Small intestine (tissue), 7 donors: Measurements from ENCODE around the gene STAT2. TPM values are rescaled to one million over a fixed set of nuclear protein-coding genes. Genes with fewer than 3 reads are reported as not detected.

Source experiments
- DNase-seq, 2 donors: peaks; one replicate each; pipeline versions ENCODE4 v3.0.0 to v3.0.0-alpha.2; 2013
- FAIRE-seq: peaks from 2 replicates; lab custom pipeline; 2012; peaks lifted over from hg19 to GRCh38; lab: Jason Lieb, UNC
- H3K27ac ChIP-seq, 3 donors: one replicate each; pipeline ENCODE4 v1.5.1; 2013; ENCODE audit warnings: low read length in 2 of 3, mild to moderate bottlenecking in 2 of 3, control low read depth in 1 of 3, inconsistent platforms in 1 of 3, low read depth in 1 of 3, moderate library complexity in 1 of 3
- H3K27me3 ChIP-seq, 3 donors: one replicate each; pipeline ENCODE4 v1.6.1; 2013; ENCODE audit warnings: low read length in 3 of 3, inconsistent platforms in 1 of 3; ENCODE audit not compliant: control insufficient read depth in 3 of 3, insufficient read depth in 3 of 3
- H3K36me3 ChIP-seq, 3 donors: one replicate each; pipeline ENCODE4 v1.6.1; 2013; ENCODE audit warnings: low read length in 3 of 3, inconsistent platforms in 1 of 3, low read depth in 1 of 3, mild to moderate bottlenecking in 1 of 3, moderate library complexity in 1 of 3; ENCODE audit not compliant: control insufficient read depth in 3 of 3, insufficient read depth in 2 of 3
- H3K4me1 ChIP-seq, 3 donors: one replicate each; pipeline ENCODE4 v1.6.1; 2013; ENCODE audit warnings: low read length in 2 of 3, inconsistent platforms in 1 of 3, low read depth in 1 of 3, mild to moderate bottlenecking in 1 of 3, moderate library complexity in 1 of 3; ENCODE audit not compliant: control insufficient read depth in 3 of 3, insufficient read depth in 2 of 3
- H3K4me3 ChIP-seq, 3 donors: one replicate each; pipeline ENCODE4 v1.5.1; 2013; ENCODE audit warnings: low read length in 3 of 3, control low read depth in 1 of 3, inconsistent platforms in 1 of 3, low read depth in 1 of 3, mild to moderate bottlenecking in 1 of 3, moderate library complexity in 1 of 3
- H3K9me3 ChIP-seq, 2 donors: one replicate each; pipeline ENCODE4 v1.6.1; 2013; ENCODE audit warnings: low read depth in 1 of 2, low read length in 1 of 2; ENCODE audit not compliant: control insufficient read depth in 2 of 2, insufficient read depth in 1 of 2
- WGBS, 3 donors: extraction: QIAGEN DNeasy Blood & Tissue Kit; methylation state at CpG; one replicate each; pipeline ENCODE4 v1.1.7; 2013; 5-methylcytosine and 5-hydroxymethylcytosine counted together
- polyA plus RNA-seq, 4 donors: library from polyadenylated mRNA; stranded (reverse) in 3 of 4; unstranded in 1 of 4; fragments of 200-250 nt in 3 of 4; fragments of 120-200 nt in 1 of 4; gene quantifications; one replicate each; pipeline versions ENCODE4 v1.2.1 to v1.2.3, GENCODE V29; 2013
- donor health status: healthy with polysubstance abuse.
- donor health status: control.
- donor health status: control.
- donor health status: Bipolar disorder and iron deficiency.
- donor health status: healthy.

Gene STAT2
- polyA plus RNA-seq, 4 donors: 28.9 to 120 (median 42.7) TPM

DNA sequence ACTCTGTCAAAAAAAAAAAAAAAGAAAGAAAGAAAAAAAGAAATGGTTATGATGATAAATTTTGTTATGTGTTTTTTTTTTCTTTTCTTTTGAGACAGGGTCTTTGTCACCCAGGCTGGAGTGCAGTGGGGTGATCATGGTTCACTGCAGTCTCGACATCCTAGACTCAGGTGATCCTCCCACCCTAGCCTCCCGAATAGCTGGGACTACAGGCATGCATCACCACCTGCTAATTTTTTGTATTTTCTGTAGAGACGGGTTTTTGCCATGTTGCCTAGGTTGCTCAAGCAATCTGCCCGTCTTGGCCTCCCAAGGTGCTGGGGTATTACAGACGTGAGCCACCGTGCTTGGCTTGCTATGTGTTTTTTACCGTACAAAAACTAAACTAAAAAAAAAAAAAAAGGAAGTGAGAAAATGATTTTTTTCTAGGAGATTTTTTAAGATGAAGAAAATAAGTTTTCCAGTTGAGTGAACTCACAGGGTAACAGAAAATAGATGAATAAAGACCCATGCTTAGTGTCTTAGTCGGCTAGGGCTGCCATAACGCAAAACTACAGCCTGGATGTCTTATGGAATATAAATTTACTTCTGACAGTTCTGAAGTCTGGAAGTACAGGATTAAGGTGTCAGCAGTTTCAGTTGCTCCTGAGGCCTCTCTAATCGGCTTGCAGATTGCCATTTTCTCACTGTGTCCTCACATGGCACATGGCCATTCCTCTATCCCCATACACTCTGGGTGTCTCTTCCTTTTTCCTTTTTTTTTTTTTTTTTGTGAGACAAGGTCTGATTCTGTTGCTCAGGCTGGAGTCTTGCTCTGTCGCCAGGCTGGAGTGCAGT lies 15.9 kb upstream of the STAT2 start:
- Histone ChIP-seq H3K36me3 (no peaks in the 10 kb centered on the region), H3K27ac (peak overlapping the region in 1 of 3 donors; percentile 70), H3K4me3 (no peak overlapping the region), H3K27me3 (no peaks in the 10 kb centered on the region), H3K4me1 (peaks cover 0 to 9% (median 0%) of the 10 kb centered on the region in 3 donors), H3K9me3 (no peaks in the 10 kb centered on the region)
- 74 to 88% (median 82%) methylated on average over 11 of the region's 11 CpGs for WGBS, 3 donors
- FAIRE-seq (no peak), DNase-seq (no peak)

DNA sequence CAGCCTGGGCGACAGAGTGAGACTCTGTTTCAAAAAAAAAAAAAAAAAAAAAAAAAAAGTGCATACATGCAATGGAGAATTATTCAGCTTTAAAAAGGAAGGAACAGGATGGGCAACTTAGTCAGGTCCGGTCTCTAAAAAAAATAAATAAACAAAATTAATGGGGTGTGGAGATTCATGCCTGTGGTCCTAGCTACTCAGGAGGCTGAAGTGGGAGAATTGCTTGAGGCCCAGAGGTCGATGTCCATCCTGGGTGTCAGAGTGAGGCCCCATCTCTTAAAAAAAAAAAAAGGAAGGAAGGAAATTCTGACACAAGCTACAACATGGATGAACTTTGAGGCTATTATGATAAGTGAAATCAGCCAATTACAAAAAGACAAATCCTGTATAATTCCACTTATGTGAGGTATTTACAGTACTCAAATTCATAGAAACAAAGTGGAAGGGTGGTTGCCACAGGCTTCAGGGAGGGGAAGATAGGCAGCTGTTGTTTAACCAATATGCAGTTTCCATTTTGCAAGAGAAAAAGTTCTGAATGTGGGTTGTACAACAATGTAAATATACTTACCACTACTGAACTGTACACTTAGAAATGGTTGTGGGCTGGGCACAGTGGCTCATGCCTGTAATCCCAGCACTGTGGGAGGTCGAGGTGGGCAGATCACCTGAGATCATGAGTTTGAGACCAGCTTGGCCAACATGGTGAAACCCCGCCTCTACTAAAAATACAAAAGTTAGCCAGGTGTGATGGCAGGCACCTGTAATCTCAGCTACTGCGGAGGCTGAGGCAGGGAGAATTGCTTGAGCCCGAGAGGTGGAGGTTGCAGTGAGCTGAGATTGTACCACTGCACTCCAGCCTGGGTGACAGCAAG lies 15.1 kb upstream of the STAT2 start:
- Histone ChIP-seq H3K4me3 (no peak overlapping the region), H3K27me3 (no peaks in the 10 kb centered on the region), H3K9me3 (no peaks in the 10 kb centered on the region), H3K27ac (peak overlapping the region in 1 of 3 donors; percentile 70), H3K36me3 (no peaks in the 10 kb centered on the region), H3K4me1 (peaks cover 0 to 9% (median 0%) of the 10 kb centered on the region in 3 donors)
- 68 to 73% (median 72%) methylated on average over 7 of the region's 7 CpGs for WGBS, 3 donors
- peak in 1 of 2 donors; percentile 69 for DNase-seq
- FAIRE-seq: no peak

DNA sequence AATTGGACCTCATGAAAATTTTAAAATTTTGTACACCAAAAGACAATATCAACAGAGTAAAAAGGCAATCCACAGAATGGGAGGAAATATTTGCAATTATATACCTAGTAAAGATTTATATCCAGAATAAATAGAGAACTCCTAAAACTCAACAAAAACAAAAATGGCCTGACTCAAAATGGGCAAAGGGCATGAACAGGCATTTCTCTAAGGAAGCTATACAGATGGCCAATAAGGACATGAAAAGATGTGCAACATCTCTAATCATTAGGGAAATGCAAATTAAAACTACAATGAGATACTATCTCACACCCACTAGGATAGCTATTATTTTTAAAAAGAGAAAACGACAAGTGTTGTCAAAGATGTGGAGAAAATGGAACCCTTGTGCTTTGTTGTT lies 13.6 kb upstream of the STAT2 start:
- no peak overlapping the region for H3K4me3 ChIP-seq
- no peak overlapping the region for H3K27ac ChIP-seq
- no peaks in the 10 kb centered on the region for H3K36me3 ChIP-seq
- H3K4me1 ChIP-seq: peaks cover 0 to 9% (median 0%) of the 10 kb centered on the region in 3 donors
- FAIRE-seq (no peak), DNase-seq (no peak)
- no peaks in the 10 kb centered on the region for H3K27me3 ChIP-seq
- WGBS, 3 donors: 96 to 100% (median 99%) methylated on average over 1 of the region's 1 CpG
- no peaks in the 10 kb centered on the region for H3K9me3 ChIP-seq

DNA sequence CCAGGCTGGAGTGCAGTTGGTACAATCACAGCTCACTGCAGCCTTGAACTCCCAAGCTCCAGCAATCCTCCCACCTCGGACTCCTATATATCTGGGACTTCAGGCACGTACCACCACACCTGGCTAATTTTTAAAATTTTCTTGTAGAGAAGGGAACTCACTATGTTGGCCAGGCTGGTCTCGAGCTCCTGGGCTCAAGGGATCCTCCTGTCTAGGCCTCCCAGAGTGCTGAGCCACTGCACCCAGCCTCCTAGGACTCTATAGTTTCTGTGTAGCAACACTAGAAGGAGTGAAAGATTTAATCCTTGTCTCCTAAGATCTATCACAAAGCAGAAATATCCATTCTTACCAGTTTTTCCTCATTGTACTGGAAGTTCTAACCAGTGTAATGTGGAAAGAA lies 7.0 kb upstream of the STAT2 start:
- Histone ChIP-seq H3K9me3 (no peaks in the 10 kb centered on the region), H3K36me3 (no peaks in the 10 kb centered on the region), H3K27me3 (no peaks in the 10 kb centered on the region), H3K4me3 (no peak overlapping the region), H3K4me1 (no peaks in the 10 kb centered on the region), H3K27ac (no peak overlapping the region)
- 78 to 90% (median 82%) methylated on average over 3 of the region's 3 CpGs for WGBS, 3 donors
- DNase-seq (no peak), FAIRE-seq (no peak)

DNA sequence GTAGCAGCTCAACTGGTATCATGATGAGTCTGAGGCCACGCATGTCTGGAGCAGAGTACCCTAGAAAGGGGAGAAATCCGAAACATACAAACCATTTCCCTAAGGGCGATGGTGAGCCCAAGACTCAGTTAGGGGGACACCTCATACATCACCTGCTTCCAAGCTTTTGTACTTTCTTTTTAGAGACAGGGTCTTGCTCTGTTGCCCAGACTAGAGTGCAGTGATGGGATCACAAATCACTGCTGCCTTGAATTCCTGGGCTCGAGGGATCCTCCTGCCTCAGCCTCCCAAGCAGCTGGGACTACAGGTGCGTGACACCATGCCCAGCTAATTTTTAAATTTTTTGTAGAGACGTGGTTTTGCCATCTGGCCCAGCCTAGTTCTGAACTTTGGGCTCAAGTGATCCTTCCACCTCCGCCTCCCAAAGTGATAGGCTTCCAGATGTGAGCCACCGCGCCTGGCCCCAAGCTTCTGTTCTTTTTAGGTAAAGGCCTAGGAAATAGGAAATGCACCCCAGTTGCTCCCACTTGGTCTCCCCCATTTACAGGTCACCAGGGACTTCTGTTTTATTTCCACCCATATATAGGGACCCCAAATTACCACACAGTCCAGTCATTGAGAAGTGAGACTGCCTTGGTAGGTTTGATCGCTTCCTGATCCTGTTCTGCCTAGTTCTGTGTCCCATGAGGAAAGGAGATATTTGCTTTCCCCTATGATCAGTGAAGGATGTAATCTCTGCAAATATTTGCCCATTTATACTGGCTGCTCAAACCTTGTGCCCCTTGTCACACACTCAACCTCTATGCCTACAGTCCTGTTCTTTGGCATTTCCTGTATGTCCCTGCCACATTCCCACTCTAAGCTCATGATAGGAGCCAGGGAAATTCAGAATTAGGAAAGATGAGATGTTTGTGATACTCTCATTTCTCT lies 2.5 kb upstream of the STAT2 start, which contains the start of gene APOF:
APOF (minus strand) TSS at position 728 of the 930 bp plus-strand sequence; CDS start at position 616, 112 bp downstream.
- FAIRE-seq: no peak
- no peak for DNase-seq
- no peak within 1 kb of the TSS for H3K27ac ChIP-seq
- WGBS, 3 donors: 89 to 94% (median 92%) methylated on average over 10 of the region's 10 CpGs
- H3K27me3 ChIP-seq: no peaks in the 10 kb centered on the region
- H3K4me1 ChIP-seq: no peaks in the 10 kb centered on the region
- H3K9me3 ChIP-seq: no peaks in the 10 kb centered on the region
- peaks cover 0 to 4% (median 0%) of the 10 kb centered on the region in 3 donors for H3K36me3 ChIP-seq
- H3K4me3 ChIP-seq: no peak within 1 kb of the TSS

DNA sequence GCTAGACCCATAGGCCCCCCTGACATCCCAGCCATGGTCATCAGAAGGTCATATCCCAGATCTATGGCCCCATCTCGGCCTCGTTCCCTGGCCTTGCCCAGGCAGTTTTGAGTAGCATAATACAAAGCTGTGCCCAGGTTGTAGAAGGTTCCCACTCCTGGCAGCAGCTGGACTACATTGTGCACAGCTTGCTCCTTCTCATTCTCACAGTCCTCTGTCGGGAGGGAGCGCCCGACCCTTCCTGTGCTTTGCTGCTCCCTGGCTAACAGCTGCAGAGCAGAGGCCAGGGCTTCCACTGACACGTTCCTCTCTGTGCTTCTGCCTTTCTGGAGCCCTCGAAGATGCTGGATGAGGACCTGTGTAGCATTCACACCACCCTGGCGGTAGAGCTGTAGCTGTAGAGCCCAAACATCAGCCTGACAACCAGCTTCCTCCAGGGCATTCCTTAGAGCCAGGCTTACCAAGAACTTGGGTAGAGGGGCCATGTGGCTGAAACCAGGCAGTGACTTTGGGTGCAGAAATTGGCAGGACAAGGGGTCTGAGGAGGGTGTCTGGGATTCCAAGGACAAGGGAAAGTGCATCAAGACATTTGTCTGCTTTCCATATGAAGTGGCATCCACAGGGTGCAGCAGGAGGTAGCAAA lies 1.7 kb upstream of the STAT2 start:
- peaks cover 0 to 6% (median 0%) of the 10 kb centered on the region in 3 donors for H3K36me3 ChIP-seq
- H3K4me3 ChIP-seq: no peak overlapping the region
- no peaks in the 10 kb centered on the region for H3K27me3 ChIP-seq
- 83 to 86% (median 83%) methylated on average over 8 of the region's 8 CpGs for WGBS, 3 donors
- no peak overlapping the region for H3K27ac ChIP-seq
- FAIRE-seq: no peak
- DNase-seq: no peak
- no peaks in the 10 kb centered on the region for H3K4me1 ChIP-seq
- no peaks in the 10 kb centered on the region for H3K9me3 ChIP-seq

DNA sequence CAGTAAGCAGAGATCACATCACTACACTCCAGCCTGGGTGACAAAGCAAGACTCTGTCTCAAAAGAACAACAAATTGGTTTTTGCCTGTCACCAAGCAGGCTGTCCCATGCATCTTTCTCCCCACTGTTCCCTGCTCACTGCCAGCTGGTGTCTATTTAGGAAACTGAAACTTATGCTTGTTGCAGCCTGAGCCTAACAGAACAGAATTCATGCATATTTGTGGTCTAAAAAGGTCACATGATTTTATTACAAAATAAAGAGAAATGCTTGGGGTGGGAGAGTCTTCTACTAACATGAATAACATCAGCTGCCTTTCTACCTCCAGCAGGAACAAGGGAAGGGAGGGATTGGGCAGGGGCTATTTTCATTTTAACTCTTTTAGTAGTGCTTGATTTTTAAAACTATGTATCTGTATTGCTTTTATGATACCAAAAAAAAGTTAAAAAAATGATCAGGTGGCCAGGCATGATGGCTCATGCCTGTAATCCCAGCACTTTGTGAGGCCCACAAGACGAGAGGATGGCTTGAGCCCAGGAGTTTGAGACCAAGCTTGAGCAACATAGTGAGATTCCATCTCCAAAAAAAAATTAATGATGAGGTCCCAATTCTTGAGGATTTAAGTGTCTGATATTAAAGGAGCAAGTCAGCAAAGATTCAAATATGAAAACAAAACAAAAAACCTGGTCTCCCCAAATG lies 923 bp downstream of the STAT2 start:
- H3K36me3 ChIP-seq: peaks cover 11 to 29% (median 20%) of the 10 kb centered on the region in 3 donors
- no peaks in the 10 kb centered on the region for H3K9me3 ChIP-seq
- H3K27me3 ChIP-seq: no peaks in the 10 kb centered on the region
- H3K4me3 ChIP-seq: peak overlapping the region in 2 of 3 donors; percentile 80 to 87
- H3K27ac ChIP-seq: peak overlapping the region in 2 of 3 donors; percentile 74 to 91
- peak in 1 of 2 donors; percentile 24 for DNase-seq
- no peaks in the 10 kb centered on the region for H3K4me1 ChIP-seq
- no peak for FAIRE-seq
- WGBS, 3 donors: 0 to 19% (median 2%) methylated on average over 1 of the region's 1 CpG
